Neutrophil (primary cell): ENCODE data around the gene UBAC2.

Experiments used
- H3K27ac ChIP-seq: fragments of 200-600 bp; sonication (generic); 2 replicates; pipeline ENCODE4 v1.5.1; 2016; ENCODE audit warnings: mild to moderate bottlenecking, moderate library complexity
- H3K27me3 ChIP-seq: fragments of 200-600 bp; sonication (generic); 2 replicates; pipeline ENCODE4 v1.6.0; 2016; ENCODE audit warnings: mild to moderate bottlenecking
- H3K36me3 ChIP-seq: fragments of 200-600 bp; sonication (generic); 2 replicates; pipeline ENCODE4 v1.5.1; 2017
- H3K4me1 ChIP-seq, 2 experiments: fragments of 200-600 bp in 1 of 2; sonication (generic) in 1 of 2; 1 replicate in 1 of 2; 2 replicates in 1 of 2; pipeline versions ENCODE4 v1.5.1 to v1.6.1; 2013 to 2016; ENCODE audit warnings: low read depth in 1 of 2, low read length in 1 of 2, mild to moderate bottlenecking in 1 of 2, moderate library complexity in 1 of 2; ENCODE audit not compliant: control insufficient read depth in 1 of 2, insufficient read depth in 1 of 2
- H3K4me3 ChIP-seq, 2 experiments: fragments of 200-600 bp in 1 of 2; sonication (generic) in 1 of 2; 1 replicate in 1 of 2; 2 replicates in 1 of 2; pipeline ENCODE4 v1.5.1; 2013 to 2016; ENCODE audit warnings: low read depth in 1 of 2, low read length in 1 of 2, mild to moderate bottlenecking in 1 of 2, moderate library complexity in 1 of 2
- H3K9me3 ChIP-seq: fragments of 200-600 bp; sonication (generic); 2 replicates; pipeline ENCODE4 v1.5.1; 2016
- CTCF ChIP-seq: fragments of 200-600 bp; sonication (generic); IDR thresholded peaks from 2 replicates; pipeline ENCODE4 v1.5.1; 2016; ENCODE audit warnings: antibody characterized with exemption

The UBAC2 gene

GRCh38 chr13:99301913-99302636 is 101.4 kb downstream of the UBAC2 start:
- peaks cover 6 to 28% of the 10 kb centered on the region in 2 experiments for H3K4me1 ChIP-seq
- no peak overlapping the region for H3K4me3 ChIP-seq
- H3K27ac ChIP-seq: peak overlapping the region; percentile 47
- no peak for TF ChIP-seq CTCF
- H3K36me3 ChIP-seq: no peaks in the 10 kb centered on the region
- H3K27me3 ChIP-seq: no peaks in the 10 kb centered on the region
- H3K9me3 ChIP-seq: no peaks in the 10 kb centered on the region

- no peaks in the 10 kb centered on the region for H3K9me3 ChIP-seq
- no peaks in the 10 kb centered on the region for H3K36me3 ChIP-seq
- TF ChIP-seq CTCF: no peak
- peaks cover 6 to 28% of the 10 kb centered on the region in 2 experiments for H3K4me1 ChIP-seq
- H3K27me3 ChIP-seq: no peaks in the 10 kb centered on the region
- H3K4me3 ChIP-seq: no peak overlapping the region
- H3K27ac ChIP-seq: no peak overlapping the region
Measured at GRCh38 chr13:99302637-99303505, 102.2 kb downstream of the UBAC2 start.

DNA sequence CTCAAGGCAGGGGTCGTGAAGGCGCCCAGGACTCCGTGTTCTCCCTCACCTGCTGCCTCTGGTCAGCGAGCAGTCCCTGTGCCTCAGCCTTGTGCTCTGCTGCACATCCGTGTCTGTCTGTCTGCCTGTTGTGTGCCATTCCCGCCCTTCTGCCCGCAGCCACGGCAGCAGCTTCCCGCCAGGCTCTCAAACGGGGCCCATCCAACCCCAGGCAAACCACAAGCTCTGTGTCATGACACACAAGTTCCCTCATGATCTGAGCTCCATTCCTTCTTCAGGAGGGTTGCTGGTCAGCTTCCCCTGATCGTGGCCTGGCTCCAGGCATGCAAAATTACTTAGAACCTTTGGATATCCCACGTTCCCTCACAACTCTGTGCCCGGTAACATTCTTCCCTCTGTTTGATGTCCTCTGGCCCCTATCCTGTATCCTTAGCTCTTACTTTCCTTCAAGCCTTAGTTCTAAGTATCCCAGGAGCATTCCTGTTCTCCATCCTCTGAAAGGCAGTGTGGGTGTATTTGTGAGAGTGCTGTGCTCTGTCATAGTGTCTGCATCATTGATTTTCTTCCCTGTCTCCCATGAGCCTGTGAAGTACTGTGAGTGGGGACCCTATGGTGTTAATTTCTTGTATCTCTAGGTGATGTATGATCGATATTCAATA is 103.3 kb downstream of the UBAC2 start:
- Histone ChIP-seq H3K9me3 (no peaks in the 10 kb centered on the region), H3K27me3 (no peaks in the 10 kb centered on the region), H3K4me1 (peaks cover 6 to 28% of the 10 kb centered on the region in 2 experiments), H3K27ac (no peak overlapping the region), H3K4me3 (no peak overlapping the region), H3K36me3 (no peaks in the 10 kb centered on the region)
- no peak for TF ChIP-seq CTCF

- no peaks in the 10 kb centered on the region for H3K9me3 ChIP-seq
- no peak for TF ChIP-seq CTCF
- no peaks in the 10 kb centered on the region for H3K36me3 ChIP-seq
- H3K4me3 ChIP-seq: no peak overlapping the region
- H3K27me3 ChIP-seq: no peaks in the 10 kb centered on the region
- peaks cover 6 to 27% of the 10 kb centered on the region in 2 experiments for H3K4me1 ChIP-seq
- H3K27ac ChIP-seq: no peak overlapping the region
Measured at GRCh38 chr13:99304541-99304940, 103.9 kb downstream of the UBAC2 start.

DNA sequence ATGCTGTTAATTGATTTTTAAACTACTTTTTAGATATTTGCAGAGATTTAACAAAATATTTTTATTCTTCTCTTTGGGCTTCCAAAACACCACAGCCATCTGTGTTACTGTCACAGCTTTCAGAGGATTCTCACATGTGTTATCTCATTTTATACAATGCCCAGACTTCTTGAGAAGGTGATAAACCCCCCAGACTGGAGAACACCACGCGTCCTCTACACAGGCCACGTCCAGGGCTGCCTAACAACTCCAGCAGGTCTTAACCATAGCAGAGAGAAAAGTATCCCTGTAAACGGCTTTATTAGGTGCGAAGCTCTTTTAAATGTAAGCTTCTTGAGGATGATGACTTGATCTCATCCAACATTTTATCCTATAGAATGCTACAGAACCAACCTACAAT is 104.5 kb downstream of the UBAC2 start:
- Histone ChIP-seq H3K27me3 (no peaks in the 10 kb centered on the region), H3K4me1 (peaks cover 6 to 24% of the 10 kb centered on the region in 2 experiments), H3K36me3 (no peaks in the 10 kb centered on the region), H3K9me3 (no peaks in the 10 kb centered on the region), H3K27ac (no peak overlapping the region), H3K4me3 (no peak overlapping the region)
- TF ChIP-seq CTCF: no peak
